HG03039 (cell line): ENCODE data around the gene SAP30L.
A peak's percentile ranks its signal among the peaks of the same experiment; 100 is the strongest.

ENCODE experiments used
- ATAC-seq: cut with Tn5 transposase; IDR thresholded peaks from one replicate; pipeline ENCODE4 v1.9.1; 2021; ENCODE audit warnings: mild to moderate bottlenecking, moderate library complexity; ENCODE audit not compliant: unreplicated experiment

The SAP30L gene

GRCh38 chr5:154479160-154479943 lies 33.6 kb downstream of the SAP30L start:
- ATAC-seq: no peak

- ATAC-seq: no peak
These were observed 34.4 kb downstream of the SAP30L start for GRCh38 chr5:154479944-154480750.

GRCh38 chr5:154480847-154481246 lies 35.0 kb downstream of the SAP30L start:
- ATAC-seq: no peak

- ATAC-seq: no peak
These were observed 36.0 kb downstream of the SAP30L start for GRCh38 chr5:154481584-154482381.

- ATAC-seq: no peak
These were observed 37.0 kb downstream of the SAP30L start for GRCh38 chr5:154482528-154483449.

GRCh38 chr5:154483654-154484392 lies 38.0 kb downstream of the SAP30L start:
- no peak for ATAC-seq

- ATAC-seq: no peak
These were observed 38.7 kb downstream of the SAP30L start for GRCh38 chr5:154484393-154485095.

GRCh38 chr5:154485096-154485491 lies 39.3 kb downstream of the SAP30L start:
- ATAC-seq: no peak

- no peak for ATAC-seq
These were observed 40.1 kb downstream of the SAP30L start for GRCh38 chr5:154485850-154486426.

GRCh38 chr5:154486427-154486866 lies 40.6 kb downstream of the SAP30L start:
- no peak for ATAC-seq

GRCh38 chr5:154487541-154487940 lies 41.7 kb downstream of the SAP30L start:
- ATAC-seq: peak; percentile 99

GRCh38 chr5:154491941-154492340 lies 46.1 kb downstream of the SAP30L start:
- ATAC-seq: no peak

GRCh38 chr5:154493274-154493673 lies 47.5 kb downstream of the SAP30L start:
- no peak for ATAC-seq

GRCh38 chr5:154494036-154494435 lies 48.2 kb downstream of the SAP30L start:
- no peak for ATAC-seq

GRCh38 chr5:154498591-154498990 lies 52.8 kb downstream of the SAP30L start:
- ATAC-seq: no peak

GRCh38 chr5:154498994-154499393 lies 53.2 kb downstream of the SAP30L start:
- ATAC-seq: no peak

GRCh38 chr5:154501566-154501965 lies 55.8 kb downstream of the SAP30L start:
- ATAC-seq: no peak

- ATAC-seq: no peak
These were observed 56.4 kb downstream of the SAP30L start for GRCh38 chr5:154502180-154502579.

GRCh38 chr5:154503698-154504039 lies 57.9 kb downstream of the SAP30L start:
- ATAC-seq: no peak
